Skeletal muscle satellite cell (primary cell): Measurements from ENCODE around the gene PRRC2C.
"Not testable (repeated sequence)": the region's sequence is repeated elsewhere in the genome, so short reads cannot be mapped to it uniquely, and the experiment has no call there.

ENCODE experiments used
- H3K27me3 ChIP-seq: 2 replicates; pipeline ENCODE4 v1.7.0; 2013; ENCODE audit warnings: low read length; ENCODE audit not compliant: control insufficient read depth, insufficient read depth
- H3K36me3 ChIP-seq: 2 replicates; pipeline ENCODE4 v1.7.0; 2013; ENCODE audit warnings: mild to moderate bottlenecking, control low read depth, low read length; ENCODE audit not compliant: insufficient read depth
- H3K4me1 ChIP-seq: 2 replicates; pipeline ENCODE4 v1.7.0; 2013; ENCODE audit warnings: low read length; ENCODE audit not compliant: control insufficient read depth, insufficient read depth
- H3K4me2 ChIP-seq: 2 replicates; pipeline ENCODE4 v1.7.0; 2013; ENCODE audit warnings: mild to moderate bottlenecking, low read length
- H3K4me3 ChIP-seq: 2 replicates; pipeline ENCODE4 v1.7.0; 2013; ENCODE audit warnings: low read length
- H3K9ac ChIP-seq: 2 replicates; pipeline ENCODE4 v1.7.0; 2013; ENCODE audit warnings: mild to moderate bottlenecking, low read depth, low read length, moderate library complexity
- H3K9me3 ChIP-seq: replicated peaks from 2 replicates; pipeline ENCODE4 v1.7.0; 2013; ENCODE audit warnings: mild to moderate bottlenecking, control low read depth, low read length

The PRRC2C gene

DNA sequence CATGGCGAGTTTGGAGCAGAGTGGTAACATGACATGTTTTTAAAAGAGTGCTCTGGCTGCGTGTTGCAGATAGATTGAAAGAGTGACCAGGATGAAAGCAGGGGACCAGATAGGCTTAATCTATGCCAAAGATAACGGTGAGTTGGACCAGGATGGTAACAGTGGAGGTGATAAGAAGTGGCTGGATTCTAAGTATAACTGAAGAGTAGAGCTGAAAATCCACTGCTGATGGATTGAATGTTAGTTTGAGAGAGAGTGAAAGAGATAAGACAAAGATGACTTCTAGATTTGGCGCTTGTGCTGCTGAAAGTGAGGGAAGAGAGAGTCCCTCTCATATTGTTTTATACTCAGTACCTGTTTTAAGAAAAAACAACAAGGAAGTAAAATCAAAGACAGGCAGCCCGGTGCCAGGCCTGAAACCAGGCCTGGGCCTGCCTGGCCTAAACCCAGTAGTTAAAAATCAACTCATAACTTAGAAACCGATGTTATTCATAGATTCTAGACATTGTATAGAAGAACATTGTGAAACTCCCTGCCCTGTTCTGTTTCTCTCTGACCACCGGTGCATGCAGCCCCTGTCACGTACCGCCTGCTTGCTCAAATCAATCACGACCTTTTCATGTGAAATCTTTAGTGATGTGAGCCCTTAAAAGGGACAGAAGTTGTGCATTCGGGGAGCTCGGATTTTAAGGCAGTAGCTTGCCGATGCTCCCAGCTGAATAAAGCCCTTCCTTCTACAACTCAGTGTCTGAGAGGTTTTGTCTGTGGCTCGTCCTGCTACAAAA is 130.0 kb downstream of the PRRC2C start:
- not testable (repeated sequence) for H3K4me2 ChIP-seq

DNA sequence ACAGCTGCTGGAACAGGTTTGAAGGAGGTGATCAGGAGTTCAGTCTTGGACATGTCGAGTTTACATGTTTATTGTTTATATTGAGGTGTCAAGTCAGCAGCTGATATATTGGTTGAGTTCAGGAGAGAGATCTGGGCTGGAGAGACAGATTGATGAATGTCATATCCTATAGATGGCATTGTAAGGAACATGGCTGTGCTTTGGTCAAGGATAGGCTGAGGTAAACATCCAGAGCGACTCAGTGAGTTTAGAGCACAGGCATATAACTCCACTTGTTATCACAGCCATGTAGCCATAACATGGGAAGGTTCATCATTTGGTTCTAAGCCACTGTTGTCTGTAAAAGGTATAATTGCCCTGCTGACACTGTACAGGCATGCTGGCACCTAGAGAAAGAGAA is 131.3 kb downstream of the PRRC2C start:
- Histone ChIP-seq H3K9me3 (no peaks in the 10 kb centered on the region), H3K36me3 (no peaks in the 10 kb centered on the region), H3K4me1 (no peaks in the 10 kb centered on the region), H3K4me2 (no peak overlapping the region), H3K9ac (no peak overlapping the region), H3K27me3 (peaks cover 12% of the 10 kb centered on the region), H3K4me3 (no peak overlapping the region)

More for the DNA sequence above, 130.0 kb downstream of the PRRC2C start:
- not testable (repeated sequence) for H3K4me3 ChIP-seq, H3K9me3 ChIP-seq, H3K36me3 ChIP-seq, H3K9ac ChIP-seq, H3K4me1 ChIP-seq
- peaks cover 12% of the 10 kb centered on the region for H3K27me3 ChIP-seq

DNA sequence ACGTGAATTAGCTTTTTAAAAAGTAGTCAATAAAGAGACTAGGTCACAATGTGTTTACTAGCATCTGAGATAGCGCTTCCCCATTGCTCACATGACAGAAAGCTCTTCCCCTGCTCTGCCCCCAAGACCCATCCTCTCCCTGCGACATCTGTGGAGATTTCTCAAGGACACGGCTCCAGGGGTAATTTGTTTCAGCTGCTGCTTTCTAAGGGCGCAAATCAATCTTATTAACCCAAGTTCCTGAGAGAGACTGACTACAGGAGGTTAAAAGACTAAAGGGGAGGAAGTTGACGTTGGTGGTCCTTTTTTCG is 136.8 kb downstream of the PRRC2C start, which contains the start of gene MYOCOS:
TSS of gene MYOCOS (plus strand) at position 92 of the 311 bp plus-strand sequence. CDS start 1,641 bp downstream, outside the sequence.
- H3K4me3 ChIP-seq = no peak within 1 kb of the TSS
- peaks cover 25% of the 10 kb centered on the region for H3K27me3 ChIP-seq
- H3K9me3 ChIP-seq = no peaks in the 10 kb centered on the region
- H3K36me3 ChIP-seq = no peaks in the 10 kb centered on the region
- H3K9ac ChIP-seq = no peak within 1 kb of the TSS
- H3K4me1 ChIP-seq = no peaks in the 10 kb centered on the region
- H3K4me2 ChIP-seq = no peak within 1 kb of the TSS

DNA sequence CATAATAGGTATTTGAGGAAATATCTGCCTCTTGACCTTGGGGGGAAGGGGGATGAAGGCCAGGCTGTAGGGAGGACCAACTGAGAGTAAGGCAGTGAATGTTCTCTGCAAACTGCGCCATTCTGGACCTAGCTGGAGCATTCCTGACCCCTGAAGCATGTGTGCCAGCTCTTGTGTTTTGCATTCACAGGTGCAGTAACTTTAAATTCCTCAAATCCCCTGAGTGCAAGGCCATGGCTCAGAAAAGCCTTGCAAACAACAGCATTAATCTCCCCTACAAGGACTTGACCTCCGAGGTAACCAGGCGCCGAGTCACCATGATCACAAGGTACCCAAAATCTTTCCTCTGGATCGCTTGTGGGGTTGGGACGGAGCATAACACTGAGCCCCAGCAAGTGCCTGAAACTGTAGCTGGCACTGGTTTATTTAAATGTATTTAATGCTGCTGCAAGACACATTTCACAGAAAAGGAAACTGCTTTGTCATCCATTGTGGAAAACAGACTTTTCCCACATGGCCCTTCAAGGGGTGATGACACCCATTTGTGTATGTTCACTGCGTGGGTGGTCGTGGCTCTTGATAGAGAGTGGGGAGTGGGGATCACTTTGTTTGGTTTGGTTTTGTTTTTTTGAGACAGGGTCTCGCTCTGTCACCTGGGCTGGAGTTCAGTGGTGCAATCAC is 138.5 kb downstream of the PRRC2C start:
- Histone ChIP-seq H3K9me3 (no peaks in the 10 kb centered on the region), H3K27me3 (peaks cover 14% of the 10 kb centered on the region), H3K9ac (no peak overlapping the region), H3K4me1 (no peaks in the 10 kb centered on the region), H3K4me3 (no peak overlapping the region), H3K4me2 (no peak overlapping the region), H3K36me3 (no peaks in the 10 kb centered on the region)

DNA sequence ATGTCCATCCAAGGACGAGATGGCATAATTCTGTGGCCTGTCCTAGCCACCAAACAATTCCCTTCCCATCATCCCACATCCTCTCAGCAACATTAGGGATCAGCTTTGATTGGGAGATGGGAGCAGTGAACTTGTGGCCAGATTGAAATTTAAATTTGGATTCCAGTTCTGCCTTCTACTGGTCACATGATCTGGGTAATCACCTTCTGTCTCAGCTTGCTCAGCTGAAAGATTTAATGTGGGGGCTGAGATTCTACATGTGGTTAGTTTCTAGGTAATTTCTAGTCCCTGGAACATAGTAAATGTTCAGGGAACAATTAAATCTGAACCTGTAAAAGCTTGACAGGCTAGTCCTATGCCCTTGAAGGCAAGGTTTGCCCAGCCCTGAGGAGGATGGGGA is 139.9 kb downstream of the PRRC2C start:
- H3K4me3 ChIP-seq = no peak overlapping the region
- peaks cover 19% of the 10 kb centered on the region for H3K27me3 ChIP-seq
- H3K36me3 ChIP-seq = no peaks in the 10 kb centered on the region
- H3K4me2 ChIP-seq = no peak overlapping the region
- no peaks in the 10 kb centered on the region for H3K9me3 ChIP-seq
- no peaks in the 10 kb centered on the region for H3K4me1 ChIP-seq
- H3K9ac ChIP-seq = no peak overlapping the region

DNA sequence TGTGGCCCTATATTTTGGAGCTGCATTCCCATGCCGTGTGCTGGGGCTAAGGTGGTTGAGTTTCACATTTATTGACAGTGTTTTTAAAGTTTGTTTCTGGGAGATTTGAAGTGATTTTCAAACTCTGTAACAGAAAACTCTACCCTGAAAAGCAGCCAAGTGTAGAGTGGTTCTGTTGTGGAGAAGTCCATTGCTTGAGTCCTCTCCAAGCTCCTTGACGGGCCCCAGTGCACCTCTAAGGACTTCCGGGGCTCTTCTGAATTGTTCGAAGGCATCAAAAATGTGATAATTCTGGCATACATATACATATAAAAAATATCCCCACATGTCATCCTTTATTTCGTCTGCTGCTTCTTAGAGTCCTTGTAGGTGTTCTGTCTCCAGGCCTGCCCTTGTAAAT is 141.7 kb downstream of the PRRC2C start:
- no peak overlapping the region for H3K4me2 ChIP-seq
- peaks cover 20% of the 10 kb centered on the region for H3K27me3 ChIP-seq
- no peaks in the 10 kb centered on the region for H3K36me3 ChIP-seq
- no peak overlapping the region for H3K4me3 ChIP-seq
- no peak overlapping the region for H3K9ac ChIP-seq
- H3K9me3 ChIP-seq = no peaks in the 10 kb centered on the region
- no peaks in the 10 kb centered on the region for H3K4me1 ChIP-seq

- Histone ChIP-seq H3K4me3 (no peak overlapping the region), H3K4me2 (no peak overlapping the region), H3K9ac (no peak overlapping the region), H3K4me1 (no peaks in the 10 kb centered on the region), H3K9me3 (no peaks in the 10 kb centered on the region), H3K36me3 (no peaks in the 10 kb centered on the region), H3K27me3 (peaks cover 16% of the 10 kb centered on the region)
These were observed 142.9 kb downstream of the PRRC2C start for GRCh38 chr1:171628225-171628624.

DNA sequence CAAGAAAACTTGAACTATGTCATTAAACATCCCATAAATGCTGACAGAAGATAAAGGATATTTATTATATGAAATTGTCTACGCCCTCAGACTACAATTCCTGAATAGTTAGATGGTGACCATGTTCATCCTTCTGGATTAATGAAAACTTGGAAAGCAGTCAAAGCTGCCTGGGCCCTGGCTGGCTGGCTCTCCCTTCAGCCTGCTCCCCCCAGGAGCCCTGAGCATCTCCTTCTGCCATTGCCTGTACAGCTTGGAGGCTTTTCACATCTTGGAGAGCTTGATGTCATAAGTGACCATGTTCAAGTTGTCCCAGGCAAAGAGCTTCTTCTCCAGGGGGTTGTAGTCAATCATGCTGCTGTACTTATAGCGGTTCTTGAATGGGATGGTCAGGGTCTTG is 150.3 kb downstream of the PRRC2C start:
- H3K9me3 ChIP-seq = no peaks in the 10 kb centered on the region
- H3K9ac ChIP-seq = no peak overlapping the region
- H3K4me3 ChIP-seq = no peak overlapping the region
- H3K4me1 ChIP-seq = no peaks in the 10 kb centered on the region
- peaks cover 10% of the 10 kb centered on the region for H3K27me3 ChIP-seq
- no peaks in the 10 kb centered on the region for H3K36me3 ChIP-seq
- no peak overlapping the region for H3K4me2 ChIP-seq

DNA sequence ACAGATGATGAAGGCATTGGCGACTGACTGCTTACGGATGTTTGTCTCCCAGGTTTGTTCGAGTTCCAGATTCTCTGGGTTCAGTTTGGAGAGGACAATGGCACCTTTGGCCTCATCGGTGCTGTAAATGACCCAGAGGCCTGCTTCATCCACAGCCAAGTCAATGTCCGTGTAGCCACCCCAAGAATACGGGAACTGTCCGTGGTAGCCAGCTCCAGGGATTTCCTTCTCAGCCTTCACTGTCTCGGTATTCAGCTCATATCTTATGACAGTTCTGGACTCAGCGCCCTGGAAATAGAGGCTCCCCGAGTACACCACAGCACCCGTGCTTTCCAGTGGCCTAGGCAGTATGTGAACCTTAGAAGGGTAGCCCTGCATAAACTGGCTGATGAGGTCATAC is 150.8 kb downstream of the PRRC2C start:
- Histone ChIP-seq H3K36me3 (no peaks in the 10 kb centered on the region), H3K4me1 (no peaks in the 10 kb centered on the region), H3K27me3 (peaks cover 9% of the 10 kb centered on the region), H3K4me3 (no peak overlapping the region), H3K9me3 (no peaks in the 10 kb centered on the region), H3K9ac (no peak overlapping the region), H3K4me2 (no peak overlapping the region)

DNA sequence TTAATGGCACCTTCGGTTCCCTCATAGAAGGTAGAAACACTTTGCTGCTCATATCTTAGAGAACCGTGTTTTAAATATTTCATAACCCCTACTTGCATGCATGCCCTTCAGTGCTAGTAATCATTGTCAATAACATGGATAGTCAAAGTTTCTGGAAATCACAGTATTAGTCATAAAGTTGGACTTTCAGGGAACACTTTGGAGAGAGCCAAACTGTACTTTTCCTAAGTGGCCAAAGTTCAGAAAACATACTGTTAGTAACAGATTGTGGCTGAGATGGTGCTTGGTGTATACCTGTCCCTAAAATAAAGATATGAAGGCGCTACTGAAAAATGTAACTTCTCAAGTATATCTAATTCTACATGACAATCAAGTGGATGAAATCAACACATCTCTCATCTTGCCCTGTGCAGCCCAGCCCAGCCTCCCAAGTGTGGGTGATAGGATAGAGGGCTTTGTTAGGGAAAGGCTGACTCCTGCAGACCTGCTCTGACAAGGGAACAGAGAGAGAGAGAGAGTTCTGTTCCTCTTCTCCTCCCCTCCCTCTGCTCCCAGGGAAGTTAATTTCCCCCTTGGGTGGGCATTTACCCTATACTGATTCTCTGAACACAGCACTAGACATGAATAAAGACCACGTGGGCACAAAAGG is 152.7 kb downstream of the PRRC2C start:
- Histone ChIP-seq H3K4me1 (no peaks in the 10 kb centered on the region), H3K36me3 (no peaks in the 10 kb centered on the region), H3K27me3 (peaks cover 9% of the 10 kb centered on the region), H3K9me3 (no peaks in the 10 kb centered on the region), H3K4me3 (no peak overlapping the region), H3K9ac (no peak overlapping the region), H3K4me2 (no peak overlapping the region)

- H3K9ac ChIP-seq = no peak overlapping the region
- peaks cover 3% of the 10 kb centered on the region for H3K4me1 ChIP-seq
- H3K27me3 ChIP-seq = peaks cover 5% of the 10 kb centered on the region
- H3K4me2 ChIP-seq = no peak overlapping the region
- no peaks in the 10 kb centered on the region for H3K9me3 ChIP-seq
- H3K36me3 ChIP-seq = no peaks in the 10 kb centered on the region
- no peak overlapping the region for H3K4me3 ChIP-seq
These were observed 154.9 kb downstream of the PRRC2C start for GRCh38 chr1:171640225-171640624.
